Pancreas (tissue), 10 donors: ENCODE results near the gene MTCL1. TPM values are rescaled to one million over a fixed set of nuclear protein-coding genes. Genes with fewer than 3 reads are reported as not detected.
A peak's percentile ranks its signal among the peaks of the same experiment; 100 is the strongest.

Experiments used
- ATAC-seq, 4 donors: fragments of 200-7000 bp; cut with Tn5 transposase; one replicate each; pipeline versions ENCODE4 v1.8.0 to v1.9.1; 2020; ENCODE audit warnings: mild to moderate bottlenecking in 4 of 4, moderate library complexity in 4 of 4
- DNase-seq, 6 donors: peaks; one replicate each; pipeline ENCODE4 v3.0.0-alpha.2; 2020
- FAIRE-seq: peaks from 2 replicates; lab custom pipeline; 2012; peaks lifted over from hg19 to GRCh38; lab: Jason Lieb, UNC
- H3K27ac ChIP-seq, 4 donors: fragments of 200-600 bp; sonication (generic); 1 replicate in 3 of 4; 2 replicates in 1 of 4; pipeline versions ENCODE4 v1.5.0 to v1.8.0; 2020
- H3K27me3 ChIP-seq, 4 donors: fragments of 200-600 bp; one replicate each; pipeline ENCODE4 v1.8.0; 2021
- H3K36me3 ChIP-seq, 3 donors: fragments of 200-600 bp; sonication (generic) in 1 of 3; one replicate each; pipeline versions ENCODE4 v1.5.0 to v1.8.0; 2020 to 2021
- H3K4me1 ChIP-seq, 3 donors: fragments of 200-600 bp; one replicate each; pipeline ENCODE4 v1.8.0; 2021
- H3K4me3 ChIP-seq, 4 donors: fragments of 200-600 bp; sonication (generic) in 2 of 4; one replicate each; pipeline versions ENCODE4 v1.5.0 to v1.8.0; 2020 to 2021
- H3K9me3 ChIP-seq, 4 donors: fragments of 200-600 bp; one replicate each; pipeline ENCODE4 v1.8.0; 2021
- WGBS, 2 donors: extraction: QIAGEN DNeasy Blood & Tissue Kit; methylation state at CpG; one replicate each; pipeline ENCODE4 v1.1.7; 2013; 5-methylcytosine and 5-hydroxymethylcytosine counted together
- intact Hi-C, 3 donors: fragments of 100-400 bp; cut with DNase I; formaldehyde crosslinking; loops; one replicate each; pipeline versions ENCODE4 v1.11.1 to v1.14.2; 2022
- polyA plus RNA-seq, 2 donors: library from polyadenylated mRNA; stranded (reverse); fragments of 200-250 nt; gene quantifications; one replicate each; pipeline ENCODE4 v1.2.3, GENCODE V29; 2013
- total RNA-seq, 6 donors: library from RNA; stranded (reverse); fragmentation: NEBNext Ultra II Directional in 4 of 6; extraction: Animal tissue kit (Norgen Biotek cat#: 25700) in 4 of 6; gene quantifications; one replicate each; pipeline versions ENCODE4 v1.2.1 to v1.2.4, GENCODE V29; 2021 to 2023
- TF ChIP-seq, protein P1 (sequence below), 4 donors: fragments of 200-600 bp; sonication (generic) in 3 of 4; IDR thresholded peaks; one replicate each; pipeline versions ENCODE4 v1.5.0 to v1.8.0; 2021; ENCODE audit warnings: antibody characterized with exemption in 4 of 4
- donor health status: healthy with polysubstance abuse.
- donor health status: DM: no; HTN: no; CAD: no; lungs with moderate emphysema.
- donor health status: DM: no; HTN: no; CAD: no.
- donor health status: control.
- donor health status: control.
- donor health status: Bipolar disorder and iron deficiency.
- donor health status: DM: yes; HTN: yes; CAD: no.
- donor health status: DM: no; HTN: no; CAD: no.
- donor health status: DM: no; HTN: no; CAD: no.
- donor health status: DM: yes; HTN: yes; CAD: no.

MTCL1 gene
- total and polyA plus RNA-seq, 8 donors = 9.2 to 18.4 (median 12.9) TPM

DNA sequence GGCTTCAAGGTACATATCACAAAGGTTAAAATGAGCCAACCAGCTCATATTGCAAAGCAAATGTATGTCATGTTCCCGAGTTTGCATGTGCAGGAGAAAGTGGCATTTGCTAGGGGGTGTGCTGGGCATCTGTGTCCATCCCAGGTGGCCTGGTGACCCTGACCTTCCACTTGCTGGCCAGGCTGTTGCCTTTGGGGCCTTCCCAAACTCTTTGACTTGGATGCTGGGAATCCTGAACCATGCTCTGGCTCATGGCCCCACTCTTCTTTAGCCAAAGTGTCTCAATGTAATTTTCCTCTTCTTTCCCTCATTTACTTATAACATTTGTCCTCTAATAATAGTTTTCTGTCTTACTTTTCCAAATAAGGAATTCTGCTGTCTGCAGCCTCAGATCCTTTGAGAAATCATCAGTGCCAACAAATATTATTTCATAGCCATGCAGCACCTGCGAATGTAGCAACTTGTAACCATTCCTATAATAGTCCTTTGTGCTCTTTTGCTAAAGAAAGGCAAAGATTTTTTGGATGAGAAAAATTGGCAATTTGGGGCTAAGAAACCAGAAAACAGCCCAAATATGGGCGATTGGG, 64.2 kb downstream of the MTCL1 start:
- TF ChIP-seq, protein P1, sequence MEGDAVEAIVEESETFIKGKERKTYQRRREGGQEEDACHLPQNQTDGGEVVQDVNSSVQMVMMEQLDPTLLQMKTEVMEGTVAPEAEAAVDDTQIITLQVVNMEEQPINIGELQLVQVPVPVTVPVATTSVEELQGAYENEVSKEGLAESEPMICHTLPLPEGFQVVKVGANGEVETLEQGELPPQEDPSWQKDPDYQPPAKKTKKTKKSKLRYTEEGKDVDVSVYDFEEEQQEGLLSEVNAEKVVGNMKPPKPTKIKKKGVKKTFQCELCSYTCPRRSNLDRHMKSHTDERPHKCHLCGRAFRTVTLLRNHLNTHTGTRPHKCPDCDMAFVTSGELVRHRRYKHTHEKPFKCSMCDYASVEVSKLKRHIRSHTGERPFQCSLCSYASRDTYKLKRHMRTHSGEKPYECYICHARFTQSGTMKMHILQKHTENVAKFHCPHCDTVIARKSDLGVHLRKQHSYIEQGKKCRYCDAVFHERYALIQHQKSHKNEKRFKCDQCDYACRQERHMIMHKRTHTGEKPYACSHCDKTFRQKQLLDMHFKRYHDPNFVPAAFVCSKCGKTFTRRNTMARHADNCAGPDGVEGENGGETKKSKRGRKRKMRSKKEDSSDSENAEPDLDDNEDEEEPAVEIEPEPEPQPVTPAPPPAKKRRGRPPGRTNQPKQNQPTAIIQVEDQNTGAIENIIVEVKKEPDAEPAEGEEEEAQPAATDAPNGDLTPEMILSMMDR (IDR thresholded peaks at IDR 0.05) = no peak
- H3K9me3 ChIP-seq = no peaks in the 10 kb centered on the region
- H3K27ac ChIP-seq = no peak overlapping the region
- H3K36me3 ChIP-seq = no peaks in the 10 kb centered on the region
- H3K27me3 ChIP-seq = no peaks in the 10 kb centered on the region
- intact Hi-C loops = no loop called here
- no peaks in the 10 kb centered on the region for H3K4me1 ChIP-seq
- FAIRE-seq (no peak), ATAC-seq (no peak), DNase-seq (no peak)
- WGBS, 2 donors = 81 to 82% methylated on average over 3 of the region's 3 CpGs
- no peak overlapping the region for H3K4me3 ChIP-seq

DNA sequence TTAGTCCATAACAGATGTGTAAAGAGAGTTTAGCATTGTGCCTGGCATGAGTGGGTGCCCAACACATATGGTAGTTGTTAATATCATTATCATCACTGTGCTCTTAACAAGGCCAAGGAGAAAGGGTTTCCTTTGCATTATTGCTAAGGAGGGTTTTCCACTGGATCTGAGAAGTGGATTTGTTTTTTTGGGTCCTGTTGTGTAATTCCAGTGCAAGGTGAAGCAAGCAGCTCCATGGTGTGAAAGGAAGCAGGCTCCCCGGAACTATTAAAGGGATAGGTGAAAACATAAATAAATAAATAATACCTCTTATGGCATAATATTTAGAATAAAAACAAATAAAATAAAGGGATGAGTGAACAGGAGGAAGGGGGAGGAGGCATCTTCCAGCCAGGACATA, 65.3 kb downstream of the MTCL1 start:
- Histone ChIP-seq H3K4me3 (no peak overlapping the region), H3K36me3 (no peaks in the 10 kb centered on the region), H3K4me1 (no peaks in the 10 kb centered on the region), H3K9me3 (no peaks in the 10 kb centered on the region), H3K27ac (no peak overlapping the region), H3K27me3 (no peaks in the 10 kb centered on the region)
- TF ChIP-seq, protein P1 (IDR thresholded peaks at IDR 0.05) = no peak
- DNase-seq (no peak), ATAC-seq (no peak), FAIRE-seq (no peak)
- intact Hi-C loops = no loop called here
- WGBS, 2 donors = 88 to 94% methylated on average over 1 of the region's 1 CpG

DNA sequence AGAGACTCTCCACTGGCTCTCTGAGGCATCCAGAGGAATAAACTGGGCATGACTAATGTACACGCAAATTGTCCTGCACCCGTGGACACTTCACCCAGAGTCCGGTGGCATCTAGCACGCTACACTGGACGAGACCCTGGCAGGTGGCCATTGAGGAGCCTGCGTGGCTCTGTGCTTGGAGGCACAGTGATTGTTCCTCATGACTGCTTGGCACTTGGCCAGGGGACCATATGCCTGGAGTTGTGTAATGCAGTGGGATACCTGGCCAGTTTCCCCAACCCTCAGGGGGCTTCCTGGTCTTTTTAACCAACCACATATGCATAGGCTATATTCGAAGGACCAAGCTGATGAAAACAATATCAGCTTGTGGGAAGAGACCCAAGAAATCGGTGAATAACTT, 66.6 kb downstream of the MTCL1 start:
- TF ChIP-seq, protein P1 (IDR thresholded peaks at IDR 0.05) = no peak
- Histone ChIP-seq H3K4me3 (no peak overlapping the region), H3K9me3 (no peaks in the 10 kb centered on the region), H3K27me3 (no peaks in the 10 kb centered on the region), H3K4me1 (no peaks in the 10 kb centered on the region), H3K36me3 (no peaks in the 10 kb centered on the region), H3K27ac (no peak overlapping the region)
- 38 to 60% methylated on average over 8 of the region's 8 CpGs for WGBS, 2 donors
- DNase-seq (peak in 5 of 6 donors; percentile 21 to 78 (median 71)), ATAC-seq (peak in 1 of 4 donors; percentile 45), FAIRE-seq (no peak)
- intact Hi-C loops = no loop called here

DNA sequence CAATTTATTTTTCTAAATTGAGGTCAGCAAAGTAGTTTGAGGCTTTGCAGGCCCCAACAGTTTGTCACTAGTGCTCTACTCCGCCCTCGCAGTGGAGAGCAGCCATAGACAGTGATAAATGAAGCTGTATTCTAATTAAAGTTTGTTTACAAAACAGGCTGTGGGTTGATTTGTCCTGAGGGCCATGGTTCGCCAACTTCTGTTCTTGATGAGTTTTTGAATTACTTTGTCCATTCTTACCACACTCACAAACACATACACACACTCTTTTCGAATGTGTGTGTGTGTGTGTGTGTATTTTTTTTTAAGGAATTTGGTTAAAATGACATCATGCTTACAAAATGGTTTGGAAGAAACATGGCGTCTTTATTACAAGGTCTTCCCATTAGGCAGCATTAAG, 68.6 kb downstream of the MTCL1 start:
- Histone ChIP-seq H3K27ac (no peak overlapping the region), H3K9me3 (no peaks in the 10 kb centered on the region), H3K4me3 (no peak overlapping the region), H3K36me3 (no peaks in the 10 kb centered on the region), H3K27me3 (no peaks in the 10 kb centered on the region), H3K4me1 (no peaks in the 10 kb centered on the region)
- no peak for ATAC-seq
- DNase-seq = no peak
- WGBS, 2 donors = 87% methylated on average over 5 of the region's 5 CpGs
- TF ChIP-seq, protein P1 (IDR thresholded peaks at IDR 0.05) = no peak
- no peak for FAIRE-seq
- intact Hi-C loops = no loop called here
